Smooth muscle cell (in vitro differentiated cells): ENCODE data around the gene RECQL5. TPM values are rescaled to one million over a fixed set of nuclear protein-coding genes. Genes with fewer than 3 reads are reported as not detected.

Source experiments
- DNase-seq: peaks from one replicate; lab custom pipeline; 2025; ENCODE audit not compliant: unreplicated experiment; lab: John Stamatoyannopoulos, UW
- H2AFZ ChIP-seq: fragments of 200-600 bp; sonication (generic); 2 replicates; pipeline ENCODE4 v1.6.0; 2016; ENCODE audit warnings: antibody characterized with exemption, low read depth, mild to moderate bottlenecking
- H3F3A ChIP-seq: fragments of 200-600 bp; sonication (generic); 2 replicates; pipeline ENCODE4 v1.6.0; 2017; ENCODE audit warnings: antibody characterized with exemption, low read depth
- H3K27ac ChIP-seq: fragments of 200-600 bp; sonication (generic); 2 replicates; pipeline ENCODE4 v1.5.1; 2016; ENCODE audit warnings: low read depth, mild to moderate bottlenecking
- H3K27me3 ChIP-seq: fragments of 200-600 bp; sonication (generic); 2 replicates; pipeline ENCODE4 v1.6.1; 2016; ENCODE audit warnings: low read depth, mild to moderate bottlenecking
- H3K36me3 ChIP-seq: fragments of 200-600 bp; sonication (generic); 2 replicates; pipeline ENCODE4 v1.5.1; 2016; ENCODE audit warnings: low read depth
- H3K4me1 ChIP-seq: fragments of 200-600 bp; sonication (generic); 2 replicates; pipeline ENCODE4 v1.5.1; 2016; ENCODE audit warnings: low read depth
- H3K4me2 ChIP-seq: fragments of 200-600 bp; sonication (generic); 2 replicates; pipeline ENCODE4 v1.6.0; 2016; ENCODE audit warnings: mild to moderate bottlenecking
- H3K4me3 ChIP-seq: fragments of 200-600 bp; sonication (generic); 2 replicates; pipeline ENCODE4 v1.5.1; 2016; ENCODE audit warnings: mild to moderate bottlenecking
- H3K79me2 ChIP-seq: fragments of 200-600 bp; sonication (generic); 2 replicates; pipeline ENCODE4 v1.6.0; 2016; ENCODE audit warnings: low read depth, mild to moderate bottlenecking
- H3K9ac ChIP-seq: fragments of 200-600 bp; sonication (generic); 2 replicates; pipeline ENCODE4 v1.6.0; 2016; ENCODE audit warnings: low read depth
- H3K9me3 ChIP-seq: fragments of 200-600 bp; sonication (generic); replicated peaks from 2 replicates; pipeline ENCODE4 v1.5.1; 2016; ENCODE audit warnings: low read depth
- H4K20me1 ChIP-seq: fragments of 200-600 bp; sonication (generic); 2 replicates; pipeline ENCODE4 v1.6.0; 2016; ENCODE audit warnings: low read depth
- CTCF ChIP-seq: fragments of 200-600 bp; sonication (generic); IDR thresholded peaks from 2 replicates; pipeline ENCODE4 v1.5.1; 2017; ENCODE audit warnings: borderline replicate concordance, mild to moderate bottlenecking, antibody characterized with exemption; ENCODE audit not compliant: insufficient read depth, poor library complexity, severe bottlenecking
- WGBS: methylation state at CpG from one replicate; pipeline ENCODE4 v1.1.7; 2016; ENCODE audit warnings: low lambda C conversion rate; 5-methylcytosine and 5-hydroxymethylcytosine counted together
- polyA plus RNA-seq: library from polyadenylated mRNA; unstranded; fragments of >200 nt; fragmentation: Nextera tagmentation; extraction: Ambion mirVana; gene quantifications from 2 replicates; pipeline ENCODE4 v1.2.1, GENCODE V29; 2016
- total RNA-seq: library from RNA; depleted of rRNA; stranded (reverse); fragments of >200 nt; gene quantifications from 2 replicates; pipeline ENCODE4 v1.2.3, GENCODE V29; 2014

The RECQL5 gene
- total and polyA plus RNA-seq, 2 experiments from 2014 or later = 15.7 to 38.2 TPM

GRCh38 chr17:75614556-75615270 is 52.2 kb downstream of the RECQL5 start:
- no peaks in the 10 kb centered on the region for H3F3A ChIP-seq
- no peaks in the 10 kb centered on the region for H3K27me3 ChIP-seq
- H4K20me1 ChIP-seq = no peaks in the 10 kb centered on the region
- no peaks in the 10 kb centered on the region for H3K79me2 ChIP-seq
- no peak overlapping the region for H2AFZ ChIP-seq
- no peaks in the 10 kb centered on the region for H3K36me3 ChIP-seq
- TF ChIP-seq CTCF = no peak
- no peak overlapping the region for H3K27ac ChIP-seq
- no peak overlapping the region for H3K4me2 ChIP-seq
- H3K4me1 ChIP-seq = no peaks in the 10 kb centered on the region
- no peak overlapping the region for H3K4me3 ChIP-seq
- DNase-seq = no peak
- H3K9ac ChIP-seq = no peak overlapping the region
- no peaks in the 10 kb centered on the region for H3K9me3 ChIP-seq
- 96% methylated on average over 18 of the region's 19 CpGs for WGBS

- H3K4me2 ChIP-seq = no peak overlapping the region
- WGBS = 82% methylated on average over 6 of the region's 12 CpGs
- no peak overlapping the region for H3K4me3 ChIP-seq
- H2AFZ ChIP-seq = no peak overlapping the region
- H3K4me1 ChIP-seq = no peaks in the 10 kb centered on the region
- H3K9ac ChIP-seq = no peak overlapping the region
- no peaks in the 10 kb centered on the region for H3K27me3 ChIP-seq
- DNase-seq = no peak
- no peaks in the 10 kb centered on the region for H3F3A ChIP-seq
- no peaks in the 10 kb centered on the region for H3K79me2 ChIP-seq
- no peaks in the 10 kb centered on the region for H3K9me3 ChIP-seq
- TF ChIP-seq CTCF = no peak
- H4K20me1 ChIP-seq = no peaks in the 10 kb centered on the region
- H3K36me3 ChIP-seq = no peaks in the 10 kb centered on the region
- H3K27ac ChIP-seq = no peak overlapping the region
Measured at GRCh38 chr17:75614006-75614405, 52.9 kb downstream of the RECQL5 start.

GRCh38 chr17:75612906-75613626 is 53.9 kb downstream of the RECQL5 start:
- Histone ChIP-seq H3K4me2 (no peak overlapping the region), H4K20me1 (no peaks in the 10 kb centered on the region), H2AFZ (no peak overlapping the region), H3K9me3 (no peaks in the 10 kb centered on the region), H3K9ac (no peak overlapping the region), H3K27me3 (no peaks in the 10 kb centered on the region), H3K4me3 (no peak overlapping the region), H3K36me3 (no peaks in the 10 kb centered on the region), H3K79me2 (no peaks in the 10 kb centered on the region), H3K27ac (no peak overlapping the region), H3K4me1 (no peaks in the 10 kb centered on the region), H3F3A (no peaks in the 10 kb centered on the region)
- 90% methylated on average over 27 of the region's 27 CpGs for WGBS
- TF ChIP-seq CTCF = no peak
- DNase-seq = no peak
